CD4-positive, alpha-beta T cell treated with Interleukin-15 for 1 hour (primary cell): ENCODE measurements around the gene YES1.
"Not testable (repeated sequence)": the region's sequence is repeated elsewhere in the genome, so short reads cannot be mapped to it uniquely, and the experiment has no call there.

Source experiments
- DNase-seq: peaks from one replicate; pipeline ENCODE4 v3.0.0-alpha.2; 2020

The YES1 gene

GRCh38 chr18:778194-778927 is 33.7 kb downstream of the YES1 start:
- no peak for DNase-seq

GRCh38 chr18:777021-777420 is 35.0 kb downstream of the YES1 start:
- DNase-seq: no peak

- not testable (repeated sequence) for DNase-seq
Observed at GRCh38 chr18:776044-776443, 36.0 kb downstream of the YES1 start.

- DNase-seq: no peak
Observed at GRCh38 chr18:774811-775210, 37.2 kb downstream of the YES1 start.

GRCh38 chr18:773980-774624 is 37.9 kb downstream of the YES1 start:
- DNase-seq: no peak

GRCh38 chr18:770583-770961 is 41.5 kb downstream of the YES1 start:
- no peak for DNase-seq

GRCh38 chr18:767961-768360 is 44.1 kb downstream of the YES1 start:
- no peak for DNase-seq

- DNase-seq: no peak
Observed at GRCh38 chr18:767084-767882, 44.8 kb downstream of the YES1 start.

- DNase-seq: no peak
Observed at GRCh38 chr18:766550-766860, 45.5 kb downstream of the YES1 start.

- DNase-seq: no peak
Observed at GRCh38 chr18:765764-766549, 46.1 kb downstream of the YES1 start.

GRCh38 chr18:759864-760263 is 52.2 kb downstream of the YES1 start:
- DNase-seq: not testable (repeated sequence)

- no peak for DNase-seq
Observed at GRCh38 chr18:755506-755905, 56.5 kb downstream of the YES1 start.

- DNase-seq: no peak
Observed at GRCh38 chr18:754656-755055, 57.4 kb downstream of the YES1 start.

- no peak for DNase-seq
Observed at GRCh38 chr18:750456-750855, 61.6 kb downstream of the YES1 start.

- no peak for DNase-seq
Observed at GRCh38 chr18:744832-745597, 67.0 kb downstream of the YES1 start.

- no peak for DNase-seq
Observed at GRCh38 chr18:741931-742512, 70.0 kb downstream of the YES1 start.

- no peak for DNase-seq
Observed at GRCh38 chr18:732371-732770, 79.7 kb downstream of the YES1 start.

- DNase-seq: no peak
Observed at GRCh38 chr18:731185-731584, 80.9 kb downstream of the YES1 start.

- DNase-seq: no peak
Observed at GRCh38 chr18:730692-731091, 81.3 kb downstream of the YES1 start.

GRCh38 chr18:730120-730519 is 81.9 kb downstream of the YES1 start:
- not testable (repeated sequence) for DNase-seq

- DNase-seq: no peak
Observed at GRCh38 chr18:725646-726045, 86.4 kb downstream of the YES1 start.

- no peak for DNase-seq
Observed at GRCh38 chr18:723541-724080, 88.4 kb downstream of the YES1 start.
